GM19043 (cell line): ENCODE results near the gene DAGLA.

Source experiments
- ATAC-seq: cut with Tn5 transposase; IDR thresholded peaks from one replicate; pipeline ENCODE4 v1.9.1; 2021; ENCODE audit warnings: low read depth; ENCODE audit not compliant: unreplicated experiment

Gene DAGLA

DNA sequence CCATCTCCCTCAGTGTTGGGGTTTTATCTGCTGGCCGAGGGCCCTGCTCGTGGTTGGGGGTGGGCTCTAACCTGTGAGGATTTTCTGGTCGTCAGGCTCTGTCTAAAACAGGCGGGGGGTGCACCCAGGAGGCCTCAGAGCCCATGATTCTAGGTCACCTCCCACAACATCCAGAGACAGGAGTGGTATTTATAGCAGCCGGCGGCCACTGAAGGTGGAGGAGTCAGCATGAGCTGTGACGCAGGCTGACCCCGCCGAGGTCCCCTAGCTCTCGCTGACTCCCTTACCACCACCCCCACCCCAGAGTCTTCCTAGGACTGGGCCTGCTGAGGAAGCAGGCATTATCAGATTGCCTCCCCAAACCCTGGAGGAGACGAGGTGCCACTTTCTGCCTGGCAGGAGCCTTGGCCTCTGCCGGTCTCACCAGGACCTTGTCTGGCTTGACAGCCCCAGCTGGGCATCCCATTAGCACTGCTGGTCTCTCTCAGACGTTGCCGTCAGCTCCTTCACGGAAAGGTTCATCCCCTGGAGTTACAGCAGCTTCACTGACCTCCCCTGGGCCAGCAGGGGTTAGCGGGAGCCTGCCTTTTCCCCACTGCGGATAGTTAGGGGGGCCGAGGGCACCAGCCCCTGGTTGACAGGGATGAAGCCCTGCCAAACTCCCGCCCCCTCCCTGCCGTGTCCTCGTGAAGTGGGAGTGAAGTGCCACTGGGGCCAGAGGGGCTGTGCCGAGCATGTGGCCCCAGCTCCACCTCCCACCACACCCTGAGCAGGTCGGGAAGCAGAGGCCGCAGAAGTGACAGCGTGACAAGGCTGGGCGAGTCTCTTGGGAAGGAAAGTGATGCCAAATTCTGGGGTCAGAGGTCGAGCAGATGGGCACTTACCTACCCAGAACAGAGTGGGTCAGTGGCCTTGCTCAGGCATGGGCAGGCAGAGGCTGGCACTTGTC is 26.5 kb downstream of the DAGLA start:
- ATAC-seq, result no peak

GRCh38 chr11:61707574-61707973 is 27.4 kb downstream of the DAGLA start:
- ATAC-seq, result no peak

GRCh38 chr11:61709110-61709509 is 28.9 kb downstream of the DAGLA start:
- ATAC-seq, result no peak

DNA sequence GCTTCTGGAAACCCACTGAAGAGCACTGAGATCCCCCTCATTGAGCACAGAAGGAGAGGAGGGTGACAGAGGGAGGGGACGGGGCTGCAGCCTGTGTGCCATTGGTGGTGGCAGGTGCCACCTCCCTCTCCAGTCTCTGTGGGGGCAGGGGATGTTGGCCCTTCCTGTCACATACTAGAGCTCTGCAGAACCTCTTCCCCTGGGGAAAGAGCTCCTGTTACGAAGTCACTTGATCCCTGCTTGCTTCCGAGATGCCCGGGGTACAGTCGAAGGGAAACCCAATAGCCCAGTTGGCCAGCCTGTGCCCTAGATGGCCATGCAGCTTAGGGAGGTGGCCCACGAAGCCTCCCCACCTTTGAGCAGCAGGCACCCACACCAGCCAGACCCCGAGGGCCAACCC is 29.4 kb downstream of the DAGLA start:
- no peak for ATAC-seq

DNA sequence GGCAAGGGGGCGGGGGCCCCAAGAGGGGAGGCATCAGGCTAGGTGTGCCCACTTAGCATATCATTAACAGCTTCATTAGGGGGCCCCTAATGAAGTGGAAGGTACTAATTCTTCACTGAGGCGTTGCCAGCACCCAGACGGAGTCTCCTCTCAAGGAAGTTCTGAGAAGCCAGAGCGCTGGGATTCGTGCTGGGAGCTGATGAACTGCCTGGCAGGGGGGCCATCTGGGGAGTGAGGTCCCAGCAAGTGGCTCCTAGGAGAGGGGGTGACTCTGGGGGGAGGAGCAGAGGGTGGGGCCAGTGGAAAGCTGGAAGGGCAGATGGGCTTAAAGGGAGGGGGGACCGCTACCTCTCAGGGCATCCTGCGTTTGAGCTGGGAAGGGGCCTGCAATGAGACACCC is 29.8 kb downstream of the DAGLA start:
- ATAC-seq, result no peak

- no peak for ATAC-seq
Measured at GRCh38 chr11:61711037-61711436, 30.8 kb downstream of the DAGLA start.

GRCh38 chr11:61711498-61711897 is 31.3 kb downstream of the DAGLA start:
- ATAC-seq, result no peak

DNA sequence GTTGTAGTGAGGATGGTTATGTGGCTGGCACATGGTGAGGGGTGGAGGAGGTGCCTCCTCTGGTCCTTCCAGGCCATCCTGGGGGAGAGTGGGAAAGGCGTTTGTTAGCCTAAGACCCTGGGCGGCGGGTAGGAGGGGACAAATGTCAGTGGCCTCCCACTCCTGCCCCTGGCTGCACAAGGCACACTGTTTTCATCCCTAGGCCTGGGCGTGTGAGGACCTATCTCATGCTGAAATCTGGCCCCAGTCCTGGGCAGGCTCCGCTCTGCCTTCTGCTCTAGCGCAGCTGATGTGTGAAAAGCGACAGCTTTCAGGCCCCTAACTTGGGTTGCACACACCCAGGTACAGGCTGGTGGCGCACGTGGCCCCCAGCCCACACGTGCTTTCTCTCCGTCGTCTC is 32.1 kb downstream of the DAGLA start:
- no peak for ATAC-seq

DNA sequence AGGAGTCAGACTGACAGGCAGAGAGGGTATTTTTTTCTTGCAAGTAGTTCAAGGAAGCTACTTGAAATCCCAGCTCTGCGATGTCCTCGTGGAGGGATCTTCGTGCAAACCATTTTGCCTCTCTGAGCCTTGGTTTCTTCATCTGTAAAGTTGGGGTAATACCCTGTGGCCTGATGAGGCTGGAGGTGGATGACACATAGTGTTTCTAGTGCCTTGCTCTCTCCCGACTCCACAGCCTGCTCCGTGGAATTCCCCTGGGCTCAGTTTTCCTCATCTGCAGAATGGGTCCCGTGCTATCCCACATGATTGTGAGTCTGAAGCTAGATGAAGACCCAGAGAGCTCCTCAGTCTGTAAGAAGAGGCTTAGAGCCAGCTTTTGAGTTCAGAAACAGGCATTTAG is 32.7 kb downstream of the DAGLA start:
- ATAC-seq, result no peak

DNA sequence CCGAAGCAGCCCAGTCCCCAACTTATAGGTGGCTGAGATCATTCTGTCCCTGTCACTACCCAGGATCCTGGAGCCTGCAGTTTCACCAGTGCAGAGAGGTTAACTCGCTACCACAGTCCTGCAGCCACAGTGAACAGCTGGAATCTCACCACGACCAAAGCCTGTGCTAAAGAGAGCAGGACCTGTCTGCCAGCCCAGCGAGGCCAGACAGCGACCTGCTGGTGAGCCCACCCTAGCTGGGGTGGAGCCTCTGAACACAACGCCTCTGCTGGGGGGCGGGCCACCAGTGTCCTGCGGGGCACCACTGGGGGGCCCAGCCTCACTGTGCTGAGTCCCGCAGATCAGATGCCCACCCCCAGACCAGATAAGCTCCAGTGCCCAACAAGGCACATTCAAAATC is 33.3 kb downstream of the DAGLA start:
- no peak for ATAC-seq

- ATAC-seq, result no peak
Measured at GRCh38 chr11:61713906-61714305, 33.7 kb downstream of the DAGLA start.

GRCh38 chr11:61714316-61714715 is 34.1 kb downstream of the DAGLA start:
- no peak for ATAC-seq

DNA sequence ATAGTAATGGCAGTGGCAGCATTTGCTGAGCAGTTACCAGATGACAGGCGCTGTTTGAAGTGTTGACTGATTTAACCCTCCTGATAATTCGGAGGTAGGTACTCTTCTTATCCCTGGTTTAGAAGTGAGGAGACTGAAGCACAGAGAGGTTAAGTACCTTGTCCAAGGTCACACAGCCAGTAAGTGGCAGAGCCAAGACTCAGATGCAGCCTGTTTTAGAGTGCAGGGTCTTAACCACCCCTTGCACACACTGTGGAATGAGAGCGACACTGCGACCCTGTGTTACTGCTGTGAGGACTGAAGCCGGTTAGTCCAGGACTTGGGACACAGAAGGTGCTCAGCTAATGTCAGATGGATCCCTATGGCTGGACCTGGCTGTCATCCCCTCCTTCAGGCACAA is 34.7 kb downstream of the DAGLA start:
- no peak for ATAC-seq

- ATAC-seq, result no peak
Measured at GRCh38 chr11:61715867-61716266, 35.7 kb downstream of the DAGLA start.

GRCh38 chr11:61716478-61717285 is 36.5 kb downstream of the DAGLA start:
- no peak for ATAC-seq

DNA sequence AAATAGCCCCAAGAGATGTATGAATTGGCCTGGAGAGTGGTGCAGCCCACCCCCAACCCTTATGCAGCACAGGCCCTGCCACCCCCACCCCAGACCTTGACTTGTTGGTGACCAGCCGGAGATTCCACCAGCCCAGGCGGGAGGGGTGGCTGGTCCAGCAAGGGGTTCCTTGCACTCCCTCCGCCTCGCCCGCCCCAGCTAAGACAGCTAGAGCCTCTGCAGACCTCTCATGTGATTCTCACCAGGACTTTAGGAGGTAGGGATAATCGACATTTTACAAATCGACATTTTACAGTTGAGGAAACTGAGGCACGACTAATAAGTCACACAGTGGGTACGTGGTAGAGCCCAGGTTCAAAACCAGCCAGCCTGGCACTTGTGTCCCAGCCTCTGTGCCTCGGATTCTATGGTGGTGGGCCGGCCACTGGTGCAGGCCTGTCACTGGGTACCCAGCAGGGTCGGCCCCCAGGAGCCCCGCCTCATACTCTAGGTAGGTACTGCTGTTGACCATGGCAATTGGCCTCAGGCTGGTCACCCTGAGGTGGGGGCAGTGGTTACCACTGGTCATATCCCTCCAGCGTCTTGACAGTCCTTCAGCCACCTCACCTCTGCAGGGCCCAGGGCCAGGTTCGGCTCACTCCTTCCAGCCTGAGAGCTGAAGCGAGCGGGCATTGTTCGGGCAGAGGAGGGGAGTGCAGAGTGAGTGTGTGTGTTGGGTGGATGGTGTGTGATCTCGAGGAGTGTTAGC is 37.3 kb downstream of the DAGLA start:
- no peak for ATAC-seq

- ATAC-seq, result no peak
Measured at GRCh38 chr11:61718046-61718531, 37.9 kb downstream of the DAGLA start.

- ATAC-seq, result no peak
Measured at GRCh38 chr11:61718621-61719302, 38.6 kb downstream of the DAGLA start.

GRCh38 chr11:61719978-61720377 is 39.8 kb downstream of the DAGLA start:
- ATAC-seq, result no peak

- ATAC-seq, result no peak
Measured at GRCh38 chr11:61720597-61720996, 40.4 kb downstream of the DAGLA start.
